Gastroesophageal sphincter (tissue), 4 donors: Measurements from ENCODE around the gene SERPINA4. TPM values are rescaled to one million over a fixed set of nuclear protein-coding genes. Genes with fewer than 3 reads are reported as not detected.

ENCODE experiments used
- ATAC-seq: fragments of 150-250 bp; one replicate; pipeline ENCODE4 v1.9.1; 2016; ENCODE audit warnings: mild to moderate bottlenecking, moderate library complexity
- H3K27ac ChIP-seq, 4 donors: fragments of 200-600 bp; sonication (generic) in 3 of 4; 1 replicate in 3 of 4; 2 replicates in 1 of 4; pipeline ENCODE4 v1.5.1; 2016 to 2019
- H3K27me3 ChIP-seq: fragments of 200-600 bp; sonication (generic); one replicate; pipeline ENCODE4 v1.5.1; 2019
- H3K36me3 ChIP-seq, 2 donors: fragments of 200-600 bp; sonication (generic); one replicate each; pipeline ENCODE4 v1.5.1; 2019; ENCODE audit warnings: control low read depth in 1 of 2
- H3K4me1 ChIP-seq, 3 donors: fragments of 200-600 bp; sonication (generic); 1 replicate in 2 of 3; 2 replicates in 1 of 3; pipeline ENCODE4 v1.5.1; 2016 to 2019; ENCODE audit warnings: control low read depth in 2 of 3
- H3K4me3 ChIP-seq, 2 donors: fragments of 200-600 bp; sonication (generic); one replicate each; pipeline ENCODE4 v1.5.1; 2019; ENCODE audit warnings: mild to moderate bottlenecking in 1 of 2, moderate library complexity in 1 of 2
- H3K9me3 ChIP-seq, 3 donors: fragments of 200-600 bp; sonication (generic); one replicate each; pipeline ENCODE4 v1.5.1; 2017 to 2019; ENCODE audit warnings: control low read depth in 2 of 3
- CTCF ChIP-seq, 4 experiments: fragments of 200-600 bp in 2 of 4; fragments of 450-650 bp in 2 of 4; sonication (generic) in 1 of 4; IDR thresholded peaks; one replicate each; pipeline ENCODE4 v1.5.1; 2017 to 2019; ENCODE audit warnings: antibody characterized with exemption in 4 of 4, mild to moderate bottlenecking in 2 of 4, moderate library complexity in 2 of 4
- EP300 ChIP-seq: sonication (generic); formaldehyde crosslinking; IDR thresholded peaks from one replicate; pipeline ENCODE4 v1.6.1; 2017; ENCODE audit warnings: antibody characterized with exemption, mild to moderate bottlenecking
- POLR2A ChIP-seq, 2 donors: fragments of 450-650 bp; IDR thresholded peaks; one replicate each; pipeline ENCODE4 v1.6.1; 2017; ENCODE audit warnings: antibody characterized with exemption in 2 of 2, mild to moderate bottlenecking in 2 of 2, moderate library complexity in 1 of 2
- POLR2AphosphoS5 ChIP-seq: sonication (generic); formaldehyde crosslinking; IDR thresholded peaks from one replicate; pipeline ENCODE4 v1.6.1; 2017; ENCODE audit warnings: antibody characterized with exemption
- WGBS, 2 donors: methylation state at CpG; one replicate each; pipeline ENCODE4 v1.1.5; 2018; ENCODE audit warnings: low coverage in 1 of 2; 5-methylcytosine and 5-hydroxymethylcytosine counted together
- total RNA-seq, 4 donors: library from RNA; depleted of rRNA; stranded (reverse); fragments of >200 nt; gene quantifications; one replicate each; pipeline ENCODE4 v1.1.0, GENCODE V29; 2016

Gene SERPINA4
- total RNA-seq, 4 donors from 2014 or later: not detected

GRCh38 chr14:94524093-94524492 is 37.1 kb upstream of the SERPINA4 start:
- no peaks in the 10 kb centered on the region for H3K4me1 ChIP-seq
- no peak overlapping the region for H3K4me3 ChIP-seq
- WGBS, 2 donors: 80% methylated on average over 1 to 2 of the region's 3 CpGs
- TF ChIP-seq EP300: no peak
- no peak for TF ChIP-seq POLR2A (IDR thresholded peaks at IDR 0.05)
- no peak for TF ChIP-seq POLR2AphosphoS5
- TF ChIP-seq CTCF (IDR thresholded peaks at IDR 0.05): no peak
- no peak overlapping the region for H3K27ac ChIP-seq
- peaks cover 0 to 21% (median 0%) of the 10 kb centered on the region in 3 donors for H3K9me3 ChIP-seq
- no peaks in the 10 kb centered on the region for H3K36me3 ChIP-seq
- H3K27me3 ChIP-seq: peaks cover 14% of the 10 kb centered on the region
- no peak for ATAC-seq

- no peak overlapping the region for H3K27ac ChIP-seq
- H3K27me3 ChIP-seq: peaks cover 47% of the 10 kb centered on the region
- H3K4me3 ChIP-seq: no peak overlapping the region
- ATAC-seq: no peak
- H3K4me1 ChIP-seq: no peaks in the 10 kb centered on the region
- H3K9me3 ChIP-seq: peaks cover 0 to 22% (median 0%) of the 10 kb centered on the region in 3 donors
- no peaks in the 10 kb centered on the region for H3K36me3 ChIP-seq
- TF ChIP-seq POLR2AphosphoS5: no peak
Measured at GRCh38 chr14:94531187-94531586, 30.1 kb upstream of the SERPINA4 start.

GRCh38 chr14:94532447-94532846 is 28.8 kb upstream of the SERPINA4 start:
- no peaks in the 10 kb centered on the region for H3K4me1 ChIP-seq
- H3K9me3 ChIP-seq: peaks cover 0 to 15% (median 0%) of the 10 kb centered on the region in 3 donors
- H3K27me3 ChIP-seq: peaks cover 46% of the 10 kb centered on the region
- H3K27ac ChIP-seq: no peak overlapping the region
- ATAC-seq: no peak
- TF ChIP-seq EP300 (no peak), POLR2A (IDR thresholded peaks at IDR 0.05) (no peak), CTCF (IDR thresholded peaks at IDR 0.05) (no peak), POLR2AphosphoS5 (no peak)
- no peak overlapping the region for H3K4me3 ChIP-seq
- no peaks in the 10 kb centered on the region for H3K36me3 ChIP-seq
- WGBS, 2 donors: 53 to 71% methylated on average over 2 of the region's 2 CpGs

DNA sequence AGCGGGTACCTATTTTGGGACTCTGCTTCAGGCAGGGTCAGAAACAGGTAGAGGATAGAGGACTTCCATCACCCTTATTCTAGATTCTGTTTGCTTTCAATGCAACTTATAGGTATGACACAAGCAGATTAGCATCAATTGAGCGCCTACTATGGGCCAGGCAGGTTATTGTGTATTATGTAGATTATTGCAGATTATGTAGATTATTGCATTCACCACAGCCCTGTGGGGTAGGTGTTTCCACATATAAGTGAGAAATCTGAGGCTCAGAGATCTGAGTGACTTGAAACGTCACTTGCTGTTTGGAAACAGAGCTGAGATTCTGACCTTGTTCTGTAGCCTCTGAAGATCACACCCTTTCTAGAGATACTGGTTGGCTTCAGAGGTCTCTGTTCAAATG is 25.7 kb upstream of the SERPINA4 start:
- no peaks in the 10 kb centered on the region for H3K36me3 ChIP-seq
- peaks cover 0 to 9% (median 0%) of the 10 kb centered on the region in 3 donors for H3K9me3 ChIP-seq
- no peak for ATAC-seq
- H3K27me3 ChIP-seq: peaks cover 62% of the 10 kb centered on the region
- H3K4me1 ChIP-seq: no peaks in the 10 kb centered on the region
- no peak for TF ChIP-seq POLR2A (IDR thresholded peaks at IDR 0.05)
- TF ChIP-seq EP300: no peak
- no peak for TF ChIP-seq POLR2AphosphoS5
- TF ChIP-seq CTCF (IDR thresholded peaks at IDR 0.05): no peak
- no peak overlapping the region for H3K4me3 ChIP-seq
- no peak overlapping the region for H3K27ac ChIP-seq
- WGBS, 2 donors: 69 to 100% methylated on average over 1 to 3 of the region's 3 CpGs

GRCh38 chr14:94536836-94537235 is 24.4 kb upstream of the SERPINA4 start:
- Histone ChIP-seq H3K27ac (no peak overlapping the region), H3K4me3 (no peak overlapping the region), H3K36me3 (no peaks in the 10 kb centered on the region), H3K4me1 (no peaks in the 10 kb centered on the region), H3K9me3 (peaks cover 0 to 9% (median 0%) of the 10 kb centered on the region in 3 donors), H3K27me3 (peaks cover 55% of the 10 kb centered on the region)
- ATAC-seq: no peak
- TF ChIP-seq CTCF (IDR thresholded peaks at IDR 0.05): no peak
- no peak for TF ChIP-seq POLR2A (IDR thresholded peaks at IDR 0.05)
- WGBS, 2 donors: 43 to 92% methylated on average over 2 of the region's 2 CpGs
